HepG2 (cell line): ENCODE results near the gene SPRTN. TPM values are rescaled to one million over a fixed set of nuclear protein-coding genes. Genes with fewer than 3 reads are reported as not detected.

Source experiments
- ASH2L ChIP-seq: fragments of 300-600, 200-600 bp; sonication (generic); IDR thresholded peaks from 2 replicates; pipeline ENCODE4 v1.7.0; 2017; ENCODE audit warnings: low read depth, mild to moderate bottlenecking, moderate library complexity, mixed read lengths, low read length; ENCODE audit not compliant: insufficient read length
- CCAR2 ChIP-seq: fragments of 200-400 bp; formaldehyde crosslinking; optimal IDR thresholded peaks from 2 replicates; pipeline ENCODE3; 2018; ENCODE audit warnings: low read depth, mild to moderate bottlenecking, low read length, moderate library complexity
- GABPB1 ChIP-seq: IDR thresholded peaks from 2 replicates; pipeline ENCODE4 v1.6.1; 2016; ENCODE audit warnings: mild to moderate bottlenecking, missing genetic modification reagents, moderate library complexity, missing compliant biosample characterization
- IKZF1 ChIP-seq: fragments of 450-650 bp; IDR thresholded peaks from 2 replicates; pipeline ENCODE4 v1.7.1; 2016
- KDM3A ChIP-seq: IDR thresholded peaks from 2 replicates; pipeline ENCODE4 v1.6.1; 2018; ENCODE audit warnings: low read depth, missing compliant biosample characterization
- KLF15 ChIP-seq: sonication (generic); formaldehyde crosslinking; IDR thresholded peaks from 2 replicates; pipeline ENCODE4 v1.8.1; 2023; ENCODE audit warnings: borderline replicate concordance, mild to moderate bottlenecking, inconsistent platforms, missing genetic modification reagents, mixed read lengths
- NFKB2 ChIP-seq: sonication (generic); formaldehyde crosslinking; IDR thresholded peaks from 2 replicates; pipeline ENCODE4 v1.4.0; 2020; ENCODE audit warnings: missing genetic modification reagents, borderline replicate concordance
- PAX8 ChIP-seq: sonication (generic); formaldehyde crosslinking; IDR thresholded peaks from 2 replicates; pipeline ENCODE4 v1.8.0; 2022; ENCODE audit warnings: mild to moderate bottlenecking, missing genetic modification reagents, borderline replicate concordance
- SRSF9 ChIP-seq: fragments of 200-400 bp; formaldehyde crosslinking; IDR thresholded peaks from 2 replicates; pipeline ENCODE4 v1.6.1; 2018; ENCODE audit warnings: borderline replicate concordance, mild to moderate bottlenecking, low read depth, low read length; ENCODE audit not compliant: insufficient read depth, poor library complexity, severe bottlenecking
- TOE1 ChIP-seq: sonication (generic); formaldehyde crosslinking; IDR thresholded peaks from 2 replicates; pipeline ENCODE4 v1.4.0; 2020; ENCODE audit warnings: mild to moderate bottlenecking, missing genetic modification reagents
- XRCC5 ChIP-seq: fragments of 200-400 bp; formaldehyde crosslinking; optimal IDR thresholded peaks from 2 replicates; pipeline ENCODE3; 2017; ENCODE audit warnings: mild to moderate bottlenecking, low read length
- ZBTB14 ChIP-seq: sonication (generic); formaldehyde crosslinking; IDR thresholded peaks from 2 replicates; pipeline ENCODE4 v1.4.0; 2020; ENCODE audit warnings: missing genetic modification reagents
- ZKSCAN8 ChIP-seq: IDR thresholded peaks from 2 replicates; pipeline ENCODE4 v1.6.1; 2016; ENCODE audit warnings: borderline replicate concordance, missing genetic modification reagents, missing compliant biosample characterization
- ZNF253 ChIP-seq: sonication (generic); formaldehyde crosslinking; IDR thresholded peaks from 2 replicates; pipeline ENCODE4 v1.8.0; 2022; ENCODE audit warnings: mild to moderate bottlenecking, missing genetic modification reagents, borderline replicate concordance
- ZNF431 ChIP-seq: sonication (generic); formaldehyde crosslinking; IDR thresholded peaks from 2 replicates; pipeline ENCODE4 v1.9.0; 2022; ENCODE audit warnings: missing genetic modification reagents, low read depth, mild to moderate bottlenecking, borderline replicate concordance
- ZNF547 ChIP-seq: sonication (generic); formaldehyde crosslinking; IDR thresholded peaks from 2 replicates; pipeline ENCODE4 v1.5.1; 2020; ENCODE audit warnings: mild to moderate bottlenecking, missing genetic modification reagents
- ZNF605 ChIP-seq: sonication (generic); formaldehyde crosslinking; IDR thresholded peaks from 2 replicates; pipeline ENCODE4 v1.8.0; 2022; ENCODE audit warnings: mild to moderate bottlenecking, missing genetic modification reagents
- ZNF746 ChIP-seq: sonication (generic); formaldehyde crosslinking; IDR thresholded peaks from 2 replicates; pipeline ENCODE4 v1.8.0; 2022; ENCODE audit warnings: mild to moderate bottlenecking, missing genetic modification reagents
- ZSCAN20 ChIP-seq: sonication (generic); formaldehyde crosslinking; IDR thresholded peaks from 2 replicates; pipeline ENCODE4 v1.4.0; 2020; ENCODE audit warnings: missing genetic modification reagents, mild to moderate bottlenecking, borderline replicate concordance
- polyA plus RNA-seq, 8 experiments: library from polyadenylated mRNA; depleted of rRNA in 3 of 8; stranded (reverse) in 7 of 8; unstranded in 1 of 8; fragments of >200 nt; fragmentation: Illumina TruSeq in 4 of 8; extraction: Trizol in 4 of 8; gene quantifications; 2 replicates each; pipeline versions ENCODE4 v1.2.1 to v1.2.3, GENCODE V29; 2011 to 2016; ENCODE audit warnings: low read depth in 4 of 8, missing spikeins in 1 of 8, mixed read lengths in 1 of 8; ENCODE audit not compliant: insufficient read depth in 1 of 8
- total RNA-seq, 5 experiments: library from RNA; depleted of rRNA; stranded (reverse); fragments of >200 nt; fragmentation: Illumina TruSeq; extraction: Trizol; gene quantifications; 2 replicates each; pipeline ENCODE4 v1.2.3, GENCODE V29; 2016; ENCODE audit warnings: low read depth in 1 of 5
- TF ChIP-seq, protein P1 (sequence below): sonication (generic); formaldehyde crosslinking; IDR thresholded peaks from 2 replicates; pipeline ENCODE4 v1.5.1; 2020; ENCODE audit warnings: missing genetic modification reagents, mild to moderate bottlenecking, borderline replicate concordance
- TF ChIP-seq, protein P2 (sequence below): sonication (generic); formaldehyde crosslinking; IDR thresholded peaks from 2 replicates; pipeline ENCODE4 v1.8.1; 2022; ENCODE audit warnings: low read depth, mild to moderate bottlenecking, missing genetic modification reagents
- TF ChIP-seq, protein P3 (sequence below): sonication (generic); formaldehyde crosslinking; IDR thresholded peaks from 2 replicates; pipeline ENCODE4 v1.5.1; 2020; ENCODE audit warnings: mild to moderate bottlenecking, missing genetic modification reagents, moderate library complexity

The SPRTN gene
- total and polyA plus RNA-seq, 2 of the 13 experiments (the other 11 are each of a cell fraction or from before 2014, with no cell fraction given) = 4.2 to 15.2 TPM

- TF ChIP-seq ASH2L = peak; percentile 84
- TF ChIP-seq ZBTB14 (CRISPR knock-in tag) = no peak
- TF ChIP-seq ZNF253 (CRISPR knock-in tag) = no peak
- TF ChIP-seq SRSF9 = no peak
- TF ChIP-seq ZSCAN20 (CRISPR knock-in tag) = no peak
- TF ChIP-seq, protein P1, sequence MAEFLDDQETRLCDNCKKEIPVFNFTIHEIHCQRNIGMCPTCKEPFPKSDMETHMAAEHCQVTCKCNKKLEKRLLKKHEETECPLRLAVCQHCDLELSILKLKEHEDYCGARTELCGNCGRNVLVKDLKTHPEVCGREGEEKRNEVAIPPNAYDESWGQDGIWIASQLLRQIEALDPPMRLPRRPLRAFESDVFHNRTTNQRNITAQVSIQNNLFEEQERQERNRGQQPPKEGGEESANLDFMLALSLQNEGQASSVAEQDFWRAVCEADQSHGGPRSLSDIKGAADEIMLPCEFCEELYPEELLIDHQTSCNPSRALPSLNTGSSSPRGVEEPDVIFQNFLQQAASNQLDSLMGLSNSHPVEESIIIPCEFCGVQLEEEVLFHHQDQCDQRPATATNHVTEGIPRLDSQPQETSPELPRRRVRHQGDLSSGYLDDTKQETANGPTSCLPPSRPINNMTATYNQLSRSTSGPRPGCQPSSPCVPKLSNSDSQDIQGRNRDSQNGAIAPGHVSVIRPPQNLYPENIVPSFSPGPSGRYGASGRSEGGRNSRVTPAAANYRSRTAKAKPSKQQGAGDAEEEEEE (CRISPR knock-in tag) = no peak
- no peak for TF ChIP-seq XRCC5
- TF ChIP-seq, protein P2, sequence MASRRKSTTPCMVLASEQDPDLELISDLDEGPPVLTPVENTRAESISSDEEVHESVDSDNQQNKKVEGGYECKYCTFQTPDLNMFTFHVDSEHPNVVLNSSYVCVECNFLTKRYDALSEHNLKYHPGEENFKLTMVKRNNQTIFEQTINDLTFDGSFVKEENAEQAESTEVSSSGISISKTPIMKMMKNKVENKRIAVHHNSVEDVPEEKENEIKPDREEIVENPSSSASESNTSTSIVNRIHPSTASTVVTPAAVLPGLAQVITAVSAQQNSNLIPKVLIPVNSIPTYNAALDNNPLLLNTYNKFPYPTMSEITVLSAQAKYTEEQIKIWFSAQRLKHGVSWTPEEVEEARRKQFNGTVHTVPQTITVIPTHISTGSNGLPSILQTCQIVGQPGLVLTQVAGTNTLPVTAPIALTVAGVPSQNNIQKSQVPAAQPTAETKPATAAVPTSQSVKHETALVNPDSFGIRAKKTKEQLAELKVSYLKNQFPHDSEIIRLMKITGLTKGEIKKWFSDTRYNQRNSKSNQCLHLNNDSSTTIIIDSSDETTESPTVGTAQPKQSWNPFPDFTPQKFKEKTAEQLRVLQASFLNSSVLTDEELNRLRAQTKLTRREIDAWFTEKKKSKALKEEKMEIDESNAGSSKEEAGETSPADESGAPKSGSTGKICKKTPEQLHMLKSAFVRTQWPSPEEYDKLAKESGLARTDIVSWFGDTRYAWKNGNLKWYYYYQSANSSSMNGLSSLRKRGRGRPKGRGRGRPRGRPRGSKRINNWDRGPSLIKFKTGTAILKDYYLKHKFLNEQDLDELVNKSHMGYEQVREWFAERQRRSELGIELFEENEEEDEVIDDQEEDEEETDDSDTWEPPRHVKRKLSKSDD (CRISPR knock-in tag) = no peak
- TF ChIP-seq GABPB1 (CRISPR knock-in tag) = no peak
- TF ChIP-seq KDM3A (CRISPR knock-in tag) = no peak
- no peak for TF ChIP-seq NFKB2
- 0 out of 2 replicates have a peak, but pooled peaks have one; percentile 43 for TF ChIP-seq ZNF431
- no peak for TF ChIP-seq PAX8
- TF ChIP-seq ZKSCAN8 = no peak
- peak; percentile 74 for TF ChIP-seq ZNF605 (CRISPR knock-in tag)
- TF ChIP-seq ZNF746 (CRISPR knock-in tag) = no peak
- TF ChIP-seq IKZF1 = no peak
- TF ChIP-seq TOE1 (CRISPR knock-in tag) = no peak
- TF ChIP-seq KLF15 (CRISPR knock-in tag) = no peak
- TF ChIP-seq CCAR2 = no peak
- TF ChIP-seq ZNF547 = no peak
- TF ChIP-seq, protein P3, sequence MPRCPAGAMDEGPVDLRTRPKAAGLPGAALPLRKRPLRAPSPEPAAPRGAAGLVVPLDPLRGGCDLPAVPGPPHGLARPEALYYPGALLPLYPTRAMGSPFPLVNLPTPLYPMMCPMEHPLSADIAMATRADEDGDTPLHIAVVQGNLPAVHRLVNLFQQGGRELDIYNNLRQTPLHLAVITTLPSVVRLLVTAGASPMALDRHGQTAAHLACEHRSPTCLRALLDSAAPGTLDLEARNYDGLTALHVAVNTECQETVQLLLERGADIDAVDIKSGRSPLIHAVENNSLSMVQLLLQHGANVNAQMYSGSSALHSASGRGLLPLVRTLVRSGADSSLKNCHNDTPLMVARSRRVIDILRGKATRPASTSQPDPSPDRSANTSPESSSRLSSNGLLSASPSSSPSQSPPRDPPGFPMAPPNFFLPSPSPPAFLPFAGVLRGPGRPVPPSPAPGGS = no peak
These were observed at the start of gene SPRTN (continued) for GRCh38 chr1:231338270-231339128.
